NCI-H146 treated with DMSO at 0.1 percent for 48 hours (cell line): ENCODE results near the gene SSR1.
"Not testable (repeated sequence)": the region's sequence is repeated elsewhere in the genome, so short reads cannot be mapped to it uniquely, and the experiment has no call there.

Source experiments
- DNase-seq: peaks from one replicate; lab custom pipeline; 2025; ENCODE audit not compliant: unreplicated experiment; lab: John Stamatoyannopoulos, UW

Gene SSR1

GRCh38 chr6:7319406-7319805 is 6.4 kb upstream of the SSR1 start:
- not testable (repeated sequence) for DNase-seq

GRCh38 chr6:7317538-7317937 is 4.5 kb upstream of the SSR1 start:
- no peak for DNase-seq

GRCh38 chr6:7316658-7317533 is 3.9 kb upstream of the SSR1 start:
- no peak for DNase-seq

GRCh38 chr6:7315948-7316365 is 3.0 kb upstream of the SSR1 start:
- DNase-seq, result no peak

GRCh38 chr6:7315087-7315947 is 2.3 kb upstream of the SSR1 start:
- not testable (repeated sequence) for DNase-seq

- no peak for DNase-seq
Observed at GRCh38 chr6:7314414-7314813, 1.4 kb upstream of the SSR1 start.

- DNase-seq, result no peak
Observed at GRCh38 chr6:7313505-7314165, 636 bp upstream of the SSR1 start.

GRCh38 chr6:7311917-7312615 is 933 bp downstream of the SSR1 start:
- DNase-seq, result no peak

- no peak for DNase-seq
Observed at GRCh38 chr6:7311176-7311575, 1.8 kb downstream of the SSR1 start.

- DNase-seq, result no peak
Observed at GRCh38 chr6:7309050-7309449, 3.9 kb downstream of the SSR1 start.

GRCh38 chr6:7307533-7307932 is 5.5 kb downstream of the SSR1 start:
- no peak for DNase-seq

- no peak for DNase-seq
Observed at GRCh38 chr6:7304821-7305220, 8.2 kb downstream of the SSR1 start.

- no peak for DNase-seq
Observed at GRCh38 chr6:7301702-7302101, 11.3 kb downstream of the SSR1 start.

GRCh38 chr6:7300926-7301325 is 12.1 kb downstream of the SSR1 start:
- no peak for DNase-seq

- DNase-seq, result no peak
Observed at GRCh38 chr6:7298113-7298512, 14.9 kb downstream of the SSR1 start.

- no peak for DNase-seq
Observed at GRCh38 chr6:7296602-7297001, 16.4 kb downstream of the SSR1 start.

- no peak for DNase-seq
Observed at GRCh38 chr6:7295916-7296315, 17.1 kb downstream of the SSR1 start.

- DNase-seq, result no peak
Observed at GRCh38 chr6:7292596-7293255, 20.3 kb downstream of the SSR1 start.

GRCh38 chr6:7290079-7290478 is 22.9 kb downstream of the SSR1 start:
- no peak for DNase-seq

GRCh38 chr6:7285416-7285815 is 27.6 kb downstream of the SSR1 start:
- DNase-seq, result no peak
